Colonic mucosa (tissue), 4 donors: ENCODE results near the gene ABHD8. TPM values are rescaled to one million over a fixed set of nuclear protein-coding genes. Genes with fewer than 3 reads are reported as not detected.

Experiments used
- DNase-seq: peaks from one replicate; pipeline ENCODE4 v3.0.0-alpha.2; 2020
- H3K27ac ChIP-seq: fragments of 200-600 bp; one replicate; pipeline ENCODE4 v1.8.0; 2021
- H3K27me3 ChIP-seq: fragments of 200-600 bp; one replicate; pipeline ENCODE4 v1.8.0; 2021
- H3K36me3 ChIP-seq: fragments of 200-600 bp; one replicate; pipeline ENCODE4 v1.8.0; 2021
- H3K4me1 ChIP-seq: fragments of 200-600 bp; one replicate; pipeline ENCODE4 v1.8.0; 2021; ENCODE audit warnings: mild to moderate bottlenecking
- H3K4me3 ChIP-seq: fragments of 200-600 bp; one replicate; pipeline ENCODE4 v1.8.0; 2021
- H3K9ac ChIP-seq, 2 donors: one replicate each; pipeline ENCODE4 v1.7.0; 2013; ENCODE audit warnings: control low read depth in 2 of 2, low read depth in 2 of 2, low read length in 2 of 2
- H3K9me3 ChIP-seq: fragments of 200-600 bp; one replicate; pipeline ENCODE4 v1.8.0; 2021
- CTCF ChIP-seq: fragments of 200-600 bp; IDR thresholded peaks from one replicate; pipeline ENCODE4 v1.8.0; 2022; ENCODE audit warnings: antibody characterized with exemption, mild to moderate bottlenecking
- intact Hi-C: fragments of 100-400 bp; cut with DNase I; formaldehyde crosslinking; loops from one replicate; pipeline ENCODE4 v1.14.1; 2022
- total RNA-seq, 2 donors: library from RNA; stranded (reverse); fragmentation: NEBNext Ultra II Directional in 1 of 2; extraction: Animal tissue kit (Norgen Biotek cat#: 25700) in 1 of 2; gene quantifications; one replicate each; pipeline ENCODE4 v1.2.1, GENCODE V29; 2021
- donor health status: healthy.
- donor health status: DM: no; HTN: no; CAD: no.
- donor health status: DM: no; HTN: no; CAD: no.

ABHD8 gene
- total RNA-seq, 2 donors from 2014 or later: 4.3 to 5.2 TPM

DNA sequence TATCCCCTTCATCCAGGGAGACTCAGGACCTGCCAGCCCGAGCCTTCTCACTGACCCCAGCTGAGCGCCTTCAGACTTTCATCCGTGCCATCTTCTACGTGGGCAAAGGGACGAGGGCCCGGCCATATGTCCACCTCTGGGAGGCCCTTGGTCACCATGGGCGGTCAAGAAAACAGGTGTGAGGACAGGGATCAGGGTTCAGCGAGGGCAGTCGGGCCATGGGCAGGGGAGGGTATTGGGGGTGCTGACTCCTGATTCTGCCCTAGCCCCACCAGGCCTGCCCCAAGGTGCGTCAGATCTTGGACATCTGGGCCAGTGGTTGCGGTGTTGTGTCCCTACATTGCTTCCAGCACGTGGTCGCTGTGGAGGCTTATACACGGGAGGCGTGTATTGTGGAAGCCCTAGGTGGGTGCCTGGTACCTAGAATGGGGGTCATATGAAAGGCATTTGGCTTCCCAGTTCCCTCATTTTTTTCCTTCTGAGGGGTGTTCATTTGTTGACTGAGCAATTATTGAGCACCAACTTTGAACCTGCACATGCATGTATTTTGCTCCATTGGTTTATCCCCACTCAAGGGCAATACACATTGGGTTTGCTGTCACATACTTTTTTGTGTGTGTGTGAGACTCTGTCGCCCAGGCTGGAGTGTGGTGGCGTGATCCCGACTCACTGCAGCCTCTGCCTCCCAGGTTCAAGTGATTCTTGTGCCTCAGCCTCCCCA lies 17.6 kb downstream of the ABHD8 start:
- DNase-seq: no peak
- H3K9me3 ChIP-seq: no peaks in the 10 kb centered on the region
- H3K9ac ChIP-seq: no peak overlapping the region
- no peak overlapping the region for H3K27ac ChIP-seq
- H3K36me3 ChIP-seq: no peaks in the 10 kb centered on the region
- no peak overlapping the region for H3K4me3 ChIP-seq
- TF ChIP-seq CTCF: no peak
- H3K27me3 ChIP-seq: peaks cover 8% of the 10 kb centered on the region
- intact Hi-C loops: no loop called here
- H3K4me1 ChIP-seq: peaks cover 12% of the 10 kb centered on the region

GRCh38 chr19:17283504-17283996 lies 19.7 kb downstream of the ABHD8 start:
- no peak overlapping the region for H3K9ac ChIP-seq

GRCh38 chr19:17282488-17283125 lies 20.6 kb downstream of the ABHD8 start:
- Histone ChIP-seq H3K27ac (no peak overlapping the region), H3K9ac (peak overlapping the region in 1 of 2 donors; percentile 34), H3K4me3 (peak overlapping the region; percentile 24), H3K9me3 (no peaks in the 10 kb centered on the region), H3K4me1 (peaks cover 12% of the 10 kb centered on the region), H3K27me3 (peaks cover 8% of the 10 kb centered on the region), H3K36me3 (no peaks in the 10 kb centered on the region)
- intact Hi-C loops: loop anchor here (2.0 kb wide), 2 partner anchors 78 to 214 kb away; no protein-coding TSS in a partner anchor
- peak; percentile 87 for DNase-seq
- peak; percentile 93 for TF ChIP-seq CTCF

More at GRCh38 chr19:17283504-17283996, 19.7 kb downstream of the ABHD8 start:
- intact Hi-C loops: loop anchor here (2.0 kb wide), 2 partner anchors 79 to 215 kb away; no protein-coding TSS in a partner anchor
- H3K36me3 ChIP-seq: no peaks in the 10 kb centered on the region
- H3K27ac ChIP-seq: no peak overlapping the region
- TF ChIP-seq CTCF: no peak
- H3K4me1 ChIP-seq: peaks cover 12% of the 10 kb centered on the region
- no peak for DNase-seq
- H3K4me3 ChIP-seq: no peak overlapping the region
- H3K9me3 ChIP-seq: no peaks in the 10 kb centered on the region
- peaks cover 8% of the 10 kb centered on the region for H3K27me3 ChIP-seq

GRCh38 chr19:17281391-17282304 lies 21.6 kb downstream of the ABHD8 start, which contains the start of gene ANKLE1:
ANKLE1 (plus strand) TSS chr19:17281901; CDS start chr19:17281921, 20 bp downstream.
- DNase-seq: no peak
- Histone ChIP-seq H3K4me1 (peaks cover 12% of the 10 kb centered on the region), H3K9me3 (no peaks in the 10 kb centered on the region), H3K9ac (peak within 1 kb of the TSS in 1 of 2 donors; percentile 34), H3K36me3 (no peaks in the 10 kb centered on the region), H3K27me3 (peaks cover 8% of the 10 kb centered on the region), H3K27ac (no peak within 1 kb of the TSS), H3K4me3 (peak within 1 kb of the TSS; percentile 24)
- TF ChIP-seq CTCF: no peak
- intact Hi-C loops: loop anchor here (2.0 kb wide), 2 partner anchors 77 to 213 kb away; no protein-coding TSS in a partner anchor

GRCh38 chr19:17279436-17279835 lies 23.8 kb downstream of the ABHD8 start:
- Histone ChIP-seq H3K27me3 (peaks cover 8% of the 10 kb centered on the region), H3K36me3 (no peaks in the 10 kb centered on the region), H3K9me3 (no peaks in the 10 kb centered on the region), H3K9ac (no peak overlapping the region), H3K27ac (no peak overlapping the region), H3K4me1 (peaks cover 12% of the 10 kb centered on the region), H3K4me3 (no peak overlapping the region)
- no peak for TF ChIP-seq CTCF
- intact Hi-C loops: no loop called here
- DNase-seq: no peak
